Measurements from ENCODE around the gene PLRG1. TPM values are rescaled to one million over a fixed set of nuclear protein-coding genes. Genes with fewer than 3 reads are reported as not detected.

PLRG1 gene
- total and polyA plus RNA-seq, 2 of the 8 experiments (the other 6 are each of a cell fraction or from before 2014, with no cell fraction given), result 63.5 to 108 TPM

- TF ChIP-seq SUZ12 (IDR thresholded peaks at IDR 0.05; ENCODE audit: low read length), result no peak
Measured at GRCh38 chr4:154593868-154594267, 43.7 kb upstream of the PLRG1 start (continued).

Measured in H1 (cell line).